Smooth muscle cell (in vitro differentiated cells): ENCODE measurements around the gene PSMG3. TPM values are rescaled to one million over a fixed set of nuclear protein-coding genes. Genes with fewer than 3 reads are reported as not detected.
"Not testable (repeated sequence)": the region's sequence is repeated elsewhere in the genome, so short reads cannot be mapped to it uniquely, and the experiment has no call there.

ENCODE experiments used
- DNase-seq: peaks from one replicate; lab custom pipeline; 2025; ENCODE audit not compliant: unreplicated experiment; lab: John Stamatoyannopoulos, UW
- H2AFZ ChIP-seq: fragments of 200-600 bp; sonication (generic); 2 replicates; pipeline ENCODE4 v1.6.0; 2016; ENCODE audit warnings: antibody characterized with exemption, low read depth, mild to moderate bottlenecking
- H3F3A ChIP-seq: fragments of 200-600 bp; sonication (generic); 2 replicates; pipeline ENCODE4 v1.6.0; 2017; ENCODE audit warnings: antibody characterized with exemption, low read depth
- H3K27ac ChIP-seq: fragments of 200-600 bp; sonication (generic); 2 replicates; pipeline ENCODE4 v1.5.1; 2016; ENCODE audit warnings: low read depth, mild to moderate bottlenecking
- H3K27me3 ChIP-seq: fragments of 200-600 bp; sonication (generic); 2 replicates; pipeline ENCODE4 v1.6.1; 2016; ENCODE audit warnings: low read depth, mild to moderate bottlenecking
- H3K36me3 ChIP-seq: fragments of 200-600 bp; sonication (generic); 2 replicates; pipeline ENCODE4 v1.5.1; 2016; ENCODE audit warnings: low read depth
- H3K4me1 ChIP-seq: fragments of 200-600 bp; sonication (generic); 2 replicates; pipeline ENCODE4 v1.5.1; 2016; ENCODE audit warnings: low read depth
- H3K4me2 ChIP-seq: fragments of 200-600 bp; sonication (generic); 2 replicates; pipeline ENCODE4 v1.6.0; 2016; ENCODE audit warnings: mild to moderate bottlenecking
- H3K4me3 ChIP-seq: fragments of 200-600 bp; sonication (generic); 2 replicates; pipeline ENCODE4 v1.5.1; 2016; ENCODE audit warnings: mild to moderate bottlenecking
- H3K79me2 ChIP-seq: fragments of 200-600 bp; sonication (generic); 2 replicates; pipeline ENCODE4 v1.6.0; 2016; ENCODE audit warnings: low read depth, mild to moderate bottlenecking
- H3K9ac ChIP-seq: fragments of 200-600 bp; sonication (generic); 2 replicates; pipeline ENCODE4 v1.6.0; 2016; ENCODE audit warnings: low read depth
- H3K9me3 ChIP-seq: fragments of 200-600 bp; sonication (generic); replicated peaks from 2 replicates; pipeline ENCODE4 v1.5.1; 2016; ENCODE audit warnings: low read depth
- H4K20me1 ChIP-seq: fragments of 200-600 bp; sonication (generic); 2 replicates; pipeline ENCODE4 v1.6.0; 2016; ENCODE audit warnings: low read depth
- WGBS: methylation state at CpG from one replicate; pipeline ENCODE4 v1.1.7; 2016; ENCODE audit warnings: low lambda C conversion rate; 5-methylcytosine and 5-hydroxymethylcytosine counted together
- polyA plus RNA-seq: library from polyadenylated mRNA; unstranded; fragments of >200 nt; fragmentation: Nextera tagmentation; extraction: Ambion mirVana; gene quantifications from 2 replicates; pipeline ENCODE4 v1.2.1, GENCODE V29; 2016
- total RNA-seq: library from RNA; depleted of rRNA; stranded (reverse); fragments of >200 nt; gene quantifications from 2 replicates; pipeline ENCODE4 v1.2.3, GENCODE V29; 2014
- TF ChIP-seq, protein P1 (sequence below): fragments of 200-600 bp; sonication (generic); IDR thresholded peaks from 2 replicates; pipeline ENCODE4 v1.5.1; 2017; ENCODE audit warnings: borderline replicate concordance, mild to moderate bottlenecking, antibody characterized with exemption; ENCODE audit not compliant: insufficient read depth, poor library complexity, severe bottlenecking

Gene PSMG3
- total and polyA plus RNA-seq, 2 experiments from 2014 or later: 24.5 to 45.3 TPM

DNA sequence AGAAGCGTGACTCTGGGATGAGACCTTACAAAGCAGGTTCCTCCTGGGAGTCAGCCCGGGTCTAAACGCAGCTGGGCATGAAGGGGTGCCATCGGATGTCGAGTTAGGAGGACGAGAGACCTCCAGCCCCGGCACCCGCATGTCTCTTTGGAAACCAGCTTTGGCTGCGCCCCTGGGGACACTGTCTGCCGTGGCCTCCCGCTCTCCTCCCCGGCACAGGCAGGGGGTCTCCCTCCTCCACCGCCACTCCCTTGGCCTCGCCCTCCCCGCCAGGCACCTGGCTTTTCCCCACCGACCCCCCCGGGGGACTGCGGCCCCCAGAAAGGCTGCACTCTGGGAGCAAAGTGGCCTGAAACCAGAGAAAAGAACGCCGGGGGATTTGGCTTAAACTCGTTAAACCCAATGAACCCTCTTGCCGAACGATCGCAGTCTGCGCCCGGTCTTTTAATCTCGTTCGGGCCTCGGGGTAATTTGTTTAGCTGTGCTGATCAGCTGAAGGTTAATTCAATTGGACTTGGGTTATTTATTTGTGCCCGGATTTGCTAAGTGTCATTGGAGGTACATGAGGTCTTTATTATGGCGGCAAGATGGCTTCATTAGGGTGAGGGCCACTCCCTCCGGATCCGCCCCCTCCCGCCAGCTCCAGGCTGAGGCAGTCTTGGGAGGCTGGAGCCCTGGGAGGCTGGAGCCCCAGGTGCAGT lies 16.4 kb upstream of the PSMG3 start:
- no peaks in the 10 kb centered on the region for H3K4me1 ChIP-seq
- H4K20me1 ChIP-seq: no peaks in the 10 kb centered on the region
- no peaks in the 10 kb centered on the region for H3K9me3 ChIP-seq
- H2AFZ ChIP-seq: no peak overlapping the region
- no peaks in the 10 kb centered on the region for H3K27me3 ChIP-seq
- WGBS: 97% methylated on average over 30 of the region's 34 CpGs
- no peak overlapping the region for H3K4me3 ChIP-seq
- no peak overlapping the region for H3K27ac ChIP-seq
- H3F3A ChIP-seq: no peaks in the 10 kb centered on the region
- no peak for DNase-seq
- TF ChIP-seq, protein P1, sequence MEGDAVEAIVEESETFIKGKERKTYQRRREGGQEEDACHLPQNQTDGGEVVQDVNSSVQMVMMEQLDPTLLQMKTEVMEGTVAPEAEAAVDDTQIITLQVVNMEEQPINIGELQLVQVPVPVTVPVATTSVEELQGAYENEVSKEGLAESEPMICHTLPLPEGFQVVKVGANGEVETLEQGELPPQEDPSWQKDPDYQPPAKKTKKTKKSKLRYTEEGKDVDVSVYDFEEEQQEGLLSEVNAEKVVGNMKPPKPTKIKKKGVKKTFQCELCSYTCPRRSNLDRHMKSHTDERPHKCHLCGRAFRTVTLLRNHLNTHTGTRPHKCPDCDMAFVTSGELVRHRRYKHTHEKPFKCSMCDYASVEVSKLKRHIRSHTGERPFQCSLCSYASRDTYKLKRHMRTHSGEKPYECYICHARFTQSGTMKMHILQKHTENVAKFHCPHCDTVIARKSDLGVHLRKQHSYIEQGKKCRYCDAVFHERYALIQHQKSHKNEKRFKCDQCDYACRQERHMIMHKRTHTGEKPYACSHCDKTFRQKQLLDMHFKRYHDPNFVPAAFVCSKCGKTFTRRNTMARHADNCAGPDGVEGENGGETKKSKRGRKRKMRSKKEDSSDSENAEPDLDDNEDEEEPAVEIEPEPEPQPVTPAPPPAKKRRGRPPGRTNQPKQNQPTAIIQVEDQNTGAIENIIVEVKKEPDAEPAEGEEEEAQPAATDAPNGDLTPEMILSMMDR: no peak
- H3K9ac ChIP-seq: no peak overlapping the region
- H3K36me3 ChIP-seq: no peaks in the 10 kb centered on the region
- no peaks in the 10 kb centered on the region for H3K79me2 ChIP-seq
- no peak overlapping the region for H3K4me2 ChIP-seq

DNA sequence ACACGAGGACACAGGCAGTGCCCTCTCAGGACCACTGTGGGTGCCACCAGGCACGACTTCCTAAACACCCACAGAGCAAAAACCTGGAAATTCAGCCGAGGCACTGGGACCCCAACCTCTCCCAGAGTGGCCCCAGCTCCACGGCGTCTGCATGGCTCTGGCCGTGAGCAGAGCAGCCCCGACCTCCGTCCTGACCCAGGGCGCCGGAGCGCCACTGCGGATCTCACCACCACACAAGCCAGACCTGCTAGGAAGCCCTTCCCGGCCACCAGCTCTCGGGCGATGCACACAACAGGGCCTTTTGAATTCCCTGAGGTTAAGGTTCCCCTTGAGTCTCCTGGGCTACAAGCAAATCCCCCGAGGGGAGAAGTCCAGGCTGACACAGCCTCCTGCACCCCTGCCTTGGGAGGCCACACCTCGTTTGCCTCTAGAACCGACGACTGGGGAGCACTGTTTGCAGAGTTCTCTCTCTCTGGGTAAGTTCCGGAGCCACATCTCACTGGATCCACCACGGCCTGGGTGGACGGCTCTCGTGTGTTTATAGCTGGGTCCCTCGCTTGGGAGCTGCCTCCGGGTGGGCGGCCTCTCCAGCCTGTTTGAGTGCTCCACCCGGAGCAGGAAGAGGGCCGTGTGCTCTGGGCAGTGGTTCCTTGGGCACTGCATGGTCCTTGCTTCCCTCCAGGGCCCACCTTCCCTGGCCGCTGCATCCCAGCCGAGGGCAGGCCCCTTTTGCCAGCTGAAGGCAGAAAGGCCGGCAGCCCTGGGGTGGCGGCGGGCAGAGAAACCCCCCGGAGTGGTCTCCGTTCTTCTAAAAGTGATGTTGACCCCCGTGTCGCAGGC lies 15.5 kb upstream of the PSMG3 start:
- 93% methylated on average over 37 of the region's 37 CpGs for WGBS
- H4K20me1 ChIP-seq: no peaks in the 10 kb centered on the region
- H3K36me3 ChIP-seq: no peaks in the 10 kb centered on the region
- H3K4me1 ChIP-seq: no peaks in the 10 kb centered on the region
- H3K79me2 ChIP-seq: no peaks in the 10 kb centered on the region
- no peaks in the 10 kb centered on the region for H3F3A ChIP-seq
- H3K4me2 ChIP-seq: no peak overlapping the region
- no peak overlapping the region for H3K9ac ChIP-seq
- DNase-seq: no peak
- H3K27ac ChIP-seq: no peak overlapping the region
- H2AFZ ChIP-seq: no peak overlapping the region
- TF ChIP-seq, protein P1: no peak
- H3K4me3 ChIP-seq: no peak overlapping the region
- no peaks in the 10 kb centered on the region for H3K9me3 ChIP-seq
- no peaks in the 10 kb centered on the region for H3K27me3 ChIP-seq

DNA sequence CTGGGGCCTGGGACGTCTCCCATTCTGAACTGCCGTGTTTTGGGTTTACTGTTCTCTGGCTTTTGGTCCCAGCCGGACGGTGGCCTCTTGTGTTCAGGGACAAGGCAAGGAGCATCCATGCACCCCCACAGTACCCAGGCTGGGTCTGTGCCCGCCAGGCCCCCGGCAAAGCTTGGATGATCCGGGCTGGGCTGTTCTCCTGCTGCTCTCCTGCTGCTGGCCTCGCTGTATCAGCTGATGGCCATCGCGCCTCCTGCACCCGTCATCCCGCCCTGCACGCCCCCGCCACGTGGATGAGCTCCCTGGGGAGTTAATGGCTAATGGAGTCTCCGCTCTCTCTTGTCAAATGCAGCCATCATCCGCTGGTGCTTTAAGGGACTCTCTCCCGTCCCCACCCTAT lies 14.9 kb upstream of the PSMG3 start:
- H3K27ac ChIP-seq: no peak overlapping the region
- H3K9ac ChIP-seq: no peak overlapping the region
- DNase-seq: no peak
- H3K4me2 ChIP-seq: no peak overlapping the region
- H3K79me2 ChIP-seq: no peaks in the 10 kb centered on the region
- TF ChIP-seq, protein P1: no peak
- 92% methylated on average over 18 of the region's 18 CpGs for WGBS
- no peaks in the 10 kb centered on the region for H4K20me1 ChIP-seq
- no peaks in the 10 kb centered on the region for H3K27me3 ChIP-seq
- no peaks in the 10 kb centered on the region for H3F3A ChIP-seq
- no peaks in the 10 kb centered on the region for H3K36me3 ChIP-seq
- no peak overlapping the region for H3K4me3 ChIP-seq
- no peaks in the 10 kb centered on the region for H3K9me3 ChIP-seq
- H3K4me1 ChIP-seq: no peaks in the 10 kb centered on the region
- no peak overlapping the region for H2AFZ ChIP-seq

DNA sequence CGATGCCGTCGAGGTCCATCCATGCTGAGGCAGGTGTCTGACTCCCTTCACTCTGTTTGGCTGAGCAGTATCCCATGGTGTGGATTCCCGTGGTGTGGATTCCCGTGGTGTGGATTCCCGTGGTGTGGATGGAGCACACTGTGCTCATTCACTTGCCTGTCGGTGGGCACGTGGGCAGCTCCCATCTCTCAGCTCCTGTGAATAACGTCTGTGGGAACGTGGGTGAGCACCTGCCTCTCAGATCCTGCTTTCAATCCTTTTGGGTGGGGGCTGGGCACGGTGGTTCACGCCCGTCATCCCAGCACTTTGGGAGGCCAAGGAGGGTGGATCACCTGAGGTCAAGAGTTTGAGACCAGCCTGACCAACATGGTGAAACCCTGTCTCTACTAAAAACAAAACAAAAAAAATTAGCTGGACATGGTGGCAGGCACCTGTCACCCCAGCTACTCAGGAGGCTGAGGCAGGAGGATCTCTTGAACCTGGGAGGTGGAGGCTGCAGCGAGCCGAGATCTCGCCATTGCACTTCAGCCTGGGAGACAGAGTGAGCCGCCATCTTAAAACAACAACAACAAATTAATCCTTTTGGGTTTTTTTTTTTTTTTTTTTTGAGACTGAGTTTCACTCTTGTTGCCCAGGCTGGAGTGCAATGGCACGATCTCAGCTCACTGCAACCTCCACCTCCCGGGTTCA lies 13.6 kb upstream of the PSMG3 start:
- H3K9me3 ChIP-seq, H3K27ac ChIP-seq, DNase-seq, H3K27me3 ChIP-seq, H3K9ac ChIP-seq, H3K36me3 ChIP-seq, H3F3A ChIP-seq, H3K4me2 ChIP-seq, H3K79me2 ChIP-seq, H4K20me1 ChIP-seq, H3K4me3 ChIP-seq, H2AFZ ChIP-seq, H3K4me1 ChIP-seq: not testable (repeated sequence)
- WGBS: 91% methylated on average over 19 of the region's 19 CpGs
